B cell (primary cell): Measurements from ENCODE around the gene WWTR1. TPM values are rescaled to one million over a fixed set of nuclear protein-coding genes. Genes with fewer than 3 reads are reported as not detected.

Source experiments
- ATAC-seq: fragments of 200-7000 bp; cut with Tn5 transposase; one replicate; pipeline ENCODE4 v1.10.0; 2021; ENCODE audit warnings: low read depth, mild to moderate bottlenecking, moderate number of reproducible peaks, moderate library complexity
- CTCF ChIA-PET: fragments of 350-600 bp; sonication (Branson Sonifier 250); formaldehyde crosslinking; loops from one replicate; lab custom pipeline; 2021; ENCODE audit warnings: antibody characterized with exemption, inconsistent platforms; lab: Charles Lee
- POLR2A ChIA-PET: fragments of 350-600 bp; sonication (Branson Sonifier 250); formaldehyde crosslinking; loops from one replicate; lab custom pipeline; 2021; ENCODE audit warnings: antibody characterized with exemption; lab: Charles Lee
- DNase-seq: peaks from one replicate; pipeline ENCODE4 v3.0.0; 2013
- H2AFZ ChIP-seq: 2 replicates; pipeline ENCODE4 v1.6.1; 2012; ENCODE audit warnings: mild to moderate bottlenecking, low read depth, low read length; ENCODE audit not compliant: insufficient read depth, poor library complexity, severe bottlenecking
- H3K27ac ChIP-seq, 2 donors: 1 replicate in 1 of 2; 2 replicates in 1 of 2; pipeline ENCODE4 v1.5.1; 2012 to 2013; ENCODE audit warnings: low read length in 2 of 2, mild to moderate bottlenecking in 2 of 2, moderate library complexity in 1 of 2
- H3K27me3 ChIP-seq, 4 experiments: fragments of 200-600 bp in 1 of 4; sonication (generic) in 1 of 4; replicated peaks in 1 of 4; 1 replicate in 2 of 4; 2 replicates in 2 of 4; pipeline versions ENCODE4 v1.6.1 to v1.7.0; 2013 to 2016; ENCODE audit warnings: low read length in 3 of 4, mild to moderate bottlenecking in 2 of 4, mixed read lengths in 1 of 4, moderate library complexity in 1 of 4; ENCODE audit not compliant: insufficient read depth in 4 of 4, control insufficient read depth in 3 of 4; ENCODE audit errors: control extremely low read depth in 1 of 4
- H3K36me3 ChIP-seq, 2 experiments: replicated peaks in 1 of 2; 1 replicate in 1 of 2; 2 replicates in 1 of 2; pipeline versions ENCODE4 v1.6.1 to v1.7.1; 2013; ENCODE audit warnings: low read length in 1 of 2; ENCODE audit not compliant: insufficient read depth in 2 of 2, control insufficient read depth in 1 of 2; ENCODE audit errors: control extremely low read depth in 1 of 2, extremely low read depth in 1 of 2
- H3K4me1 ChIP-seq, 2 donors: fragments of 200-600 bp in 1 of 2; sonication (generic) in 1 of 2; 1 replicate in 1 of 2; 2 replicates in 1 of 2; pipeline versions ENCODE4 v1.5.1 to v1.6.1; 2013 to 2017; ENCODE audit warnings: low read length in 2 of 2; ENCODE audit not compliant: control insufficient read depth in 2 of 2, insufficient read depth in 2 of 2
- H3K4me2 ChIP-seq: replicated peaks from 2 replicates; pipeline ENCODE3; 2012; ENCODE audit warnings: mild to moderate bottlenecking, low read depth, low read length; ENCODE audit not compliant: poor library complexity, severe bottlenecking
- H3K4me3 ChIP-seq, 5 experiments: fragments of 200-600 bp in 1 of 5; sonication (generic) in 1 of 5; 1 replicate in 3 of 5; 2 replicates in 2 of 5; pipeline versions ENCODE4 v1.5.1 to v1.7.0; 2011 to 2016; ENCODE audit warnings: low read length in 4 of 5, mild to moderate bottlenecking in 4 of 5, low read depth in 2 of 5, control low read depth in 1 of 5, moderate library complexity in 1 of 5; ENCODE audit not compliant: insufficient read depth in 1 of 5; ENCODE audit errors: control extremely low read depth in 1 of 5, extremely low read depth in 1 of 5
- H3K79me2 ChIP-seq: fragments of 200-600 bp; sonication (generic); one replicate; pipeline ENCODE4 v1.6.0; 2016; ENCODE audit warnings: low read length; ENCODE audit not compliant: control insufficient read depth, insufficient read depth
- H3K9ac ChIP-seq: fragments of 200-600 bp; sonication (generic); 2 replicates; pipeline ENCODE4 v1.6.1; 2017; ENCODE audit warnings: mild to moderate bottlenecking, low read length, moderate library complexity
- H3K9me3 ChIP-seq, 3 donors: one replicate each; pipeline versions ENCODE4 v1.6.1 to v1.7.1; 2013; ENCODE audit warnings: low read length in 2 of 3; ENCODE audit not compliant: control insufficient read depth in 2 of 3, insufficient read depth in 1 of 3; ENCODE audit errors: control extremely low read depth in 1 of 3
- H4K20me1 ChIP-seq: 2 replicates; pipeline ENCODE4 v1.6.0; 2012; ENCODE audit warnings: mild to moderate bottlenecking, low read length; ENCODE audit not compliant: insufficient read depth, control insufficient read depth, poor library complexity, severe bottlenecking
- H3K27ac Mint-ChIP-seq: one replicate; pipeline ENCODE4 v1.8.0; 2021; ENCODE audit warnings: mixed read lengths
- H3K27me3 Mint-ChIP-seq: one replicate; pipeline ENCODE4 v1.8.0; 2021; ENCODE audit warnings: mixed read lengths
- H3K4me1 Mint-ChIP-seq: one replicate; pipeline ENCODE4 v1.8.0; 2021; ENCODE audit warnings: mixed read lengths
- H3K4me3 Mint-ChIP-seq: one replicate; pipeline ENCODE4 v1.8.0; 2021; ENCODE audit warnings: mixed read lengths
- H3K9me3 Mint-ChIP-seq: one replicate; pipeline ENCODE4 v1.8.0; 2022; ENCODE audit warnings: mixed read lengths; ENCODE audit not compliant: insufficient read depth
- EZH2 ChIP-seq: IDR thresholded peaks from 2 replicates; pipeline ENCODE4 v1.6.1; 2012; ENCODE audit warnings: borderline replicate concordance, low read depth, mild to moderate bottlenecking, moderate library complexity, low read length; ENCODE audit not compliant: insufficient read depth, poor library complexity, severe bottlenecking
- WGBS: methylation state at CpG from one replicate; pipeline ENCODE4 v1.1.5; 2013; ENCODE audit warnings: missing lambda C conversion rate; ENCODE audit not compliant: insufficient coverage; 5-methylcytosine and 5-hydroxymethylcytosine counted together
- intact Hi-C: fragments of 100-400 bp; cut with micrococcal nuclease; formaldehyde crosslinking; loops from one replicate; pipeline ENCODE4 v1.10.0; 2022
- polyA plus RNA-seq: library from polyadenylated mRNA; depleted of rRNA; stranded (reverse); fragments of >200 nt; gene quantifications from 2 replicates; pipeline ENCODE4 v1.2.3, GENCODE V29; 2012
- total RNA-seq, 2 donors: library from RNA; stranded (reverse); fragments of 120-200 nt in 1 of 2; gene quantifications; 1 replicate in 1 of 2; 2 replicates in 1 of 2; pipeline versions ENCODE4 v1.2.3 to v1.2.4, GENCODE V29; 2013 to 2022
- TF ChIP-seq, protein P1 (sequence below): fragments of 200-600 bp; IDR thresholded peaks from one replicate; pipeline ENCODE4 v1.8.0; 2022; ENCODE audit warnings: antibody characterized with exemption, mild to moderate bottlenecking

WWTR1 gene
- total and polyA plus RNA-seq, 2 donors (not counting 1 experiment from before 2014, with no cell fraction given): 0.79 to 2.3 TPM

DNA sequence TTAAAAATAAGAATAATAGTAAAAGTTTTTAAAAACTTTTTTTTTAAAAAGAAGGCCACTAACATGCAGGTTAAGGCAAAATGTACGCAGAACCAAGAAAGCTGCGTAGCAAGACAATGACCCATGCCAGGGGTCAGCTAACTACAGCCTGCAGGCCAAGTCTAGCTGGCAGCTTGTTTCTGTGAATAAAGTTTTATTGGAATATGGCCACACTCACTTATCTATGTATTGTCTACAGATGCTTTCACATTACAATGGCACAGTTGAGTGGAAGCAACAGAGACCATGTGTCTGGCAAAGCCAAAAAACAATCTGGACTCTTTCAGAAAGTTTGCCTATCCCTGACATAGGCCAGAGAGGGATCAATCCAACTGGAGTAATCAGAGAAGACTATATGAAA lies 46.7 kb downstream of the WWTR1 start:
- TF ChIP-seq, protein P1, sequence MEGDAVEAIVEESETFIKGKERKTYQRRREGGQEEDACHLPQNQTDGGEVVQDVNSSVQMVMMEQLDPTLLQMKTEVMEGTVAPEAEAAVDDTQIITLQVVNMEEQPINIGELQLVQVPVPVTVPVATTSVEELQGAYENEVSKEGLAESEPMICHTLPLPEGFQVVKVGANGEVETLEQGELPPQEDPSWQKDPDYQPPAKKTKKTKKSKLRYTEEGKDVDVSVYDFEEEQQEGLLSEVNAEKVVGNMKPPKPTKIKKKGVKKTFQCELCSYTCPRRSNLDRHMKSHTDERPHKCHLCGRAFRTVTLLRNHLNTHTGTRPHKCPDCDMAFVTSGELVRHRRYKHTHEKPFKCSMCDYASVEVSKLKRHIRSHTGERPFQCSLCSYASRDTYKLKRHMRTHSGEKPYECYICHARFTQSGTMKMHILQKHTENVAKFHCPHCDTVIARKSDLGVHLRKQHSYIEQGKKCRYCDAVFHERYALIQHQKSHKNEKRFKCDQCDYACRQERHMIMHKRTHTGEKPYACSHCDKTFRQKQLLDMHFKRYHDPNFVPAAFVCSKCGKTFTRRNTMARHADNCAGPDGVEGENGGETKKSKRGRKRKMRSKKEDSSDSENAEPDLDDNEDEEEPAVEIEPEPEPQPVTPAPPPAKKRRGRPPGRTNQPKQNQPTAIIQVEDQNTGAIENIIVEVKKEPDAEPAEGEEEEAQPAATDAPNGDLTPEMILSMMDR: no peak
- no peak for TF ChIP-seq EZH2
- no peaks in the 10 kb centered on the region for H3K9me3 ChIP-seq
- H3K9ac ChIP-seq: no peak overlapping the region
- 100% methylated on average over 2 of the region's 2 CpGs for WGBS
- no peaks in the 10 kb centered on the region for H3K4me1 Mint-ChIP-seq
- ATAC-seq (no peak), DNase-seq (no peak)
- H3K27me3 ChIP-seq: no peaks in the 10 kb centered on the region
- no peak overlapping the region for H2AFZ ChIP-seq
- H3K4me1 ChIP-seq: no peaks in the 10 kb centered on the region
- H3K79me2 ChIP-seq: no peaks in the 10 kb centered on the region
- H3K4me3 Mint-ChIP-seq: no peak overlapping the region
- H3K27ac ChIP-seq: no peak overlapping the region
- no peaks in the 10 kb centered on the region for H3K36me3 ChIP-seq
- intact Hi-C loops: no loop called here
- POLR2A ChIA-PET: no interaction called here
- no peak overlapping the region for H3K27ac Mint-ChIP-seq
- CTCF ChIA-PET: no interaction called here
- H4K20me1 ChIP-seq: no peaks in the 10 kb centered on the region
- H3K4me2 ChIP-seq: no peak overlapping the region
- no peaks in the 10 kb centered on the region for H3K9me3 Mint-ChIP-seq
- peaks cover 13% of the 10 kb centered on the region for H3K27me3 Mint-ChIP-seq
- H3K4me3 ChIP-seq: no peak overlapping the region

DNA sequence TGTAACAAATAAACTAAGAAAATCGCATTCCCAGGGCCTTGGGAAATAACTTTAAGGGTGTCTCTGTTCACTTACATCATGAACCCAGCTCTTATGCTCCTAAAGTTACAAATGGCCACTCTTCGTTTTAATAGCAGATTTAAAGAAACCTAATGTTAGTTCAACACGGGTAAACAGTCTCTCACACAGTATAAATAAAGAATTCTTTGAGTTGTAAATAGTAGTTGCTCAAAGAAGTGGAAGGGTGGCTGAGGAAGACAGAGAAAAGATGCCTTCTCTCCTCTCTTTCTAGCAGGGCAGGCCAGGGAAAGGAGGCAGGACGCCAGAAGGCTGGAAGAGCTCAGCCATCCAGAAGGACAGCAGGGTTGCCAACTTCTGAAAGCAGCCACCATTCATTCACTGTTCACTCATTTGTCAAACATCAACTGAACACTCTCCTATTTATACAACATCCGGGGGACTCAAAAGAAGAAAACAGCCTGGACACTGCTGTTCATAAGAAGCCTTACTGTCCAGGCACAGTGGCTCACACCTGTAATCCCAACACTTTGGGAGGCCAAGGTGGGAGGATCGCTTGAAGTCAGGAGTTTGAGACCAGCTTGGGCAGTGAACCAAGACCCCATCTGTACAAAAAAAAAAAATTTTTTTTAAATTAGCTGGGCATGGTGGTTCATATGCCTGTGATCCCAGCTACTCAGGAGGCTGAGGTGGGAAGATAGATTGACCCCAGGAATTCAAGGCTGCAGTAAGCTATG lies 47.3 kb downstream of the WWTR1 start:
- H3K27ac ChIP-seq: no peak overlapping the region
- H3K4me1 ChIP-seq: no peaks in the 10 kb centered on the region
- intact Hi-C loops: no loop called here
- WGBS: no CpG with 5 or more reads among the region's 6 CpGs
- CTCF ChIA-PET: no interaction called here
- H3K4me3 ChIP-seq: no peak overlapping the region
- Mint-ChIP-seq H3K27me3 (peaks cover 11% of the 10 kb centered on the region), H3K27ac (no peak overlapping the region), H3K4me1 (no peaks in the 10 kb centered on the region), H3K4me3 (no peak overlapping the region), H3K9me3 (no peaks in the 10 kb centered on the region)
- H3K27me3 ChIP-seq: no peaks in the 10 kb centered on the region
- H3K9me3 ChIP-seq: no peaks in the 10 kb centered on the region
- no peak for TF ChIP-seq EZH2
- TF ChIP-seq, protein P1: no peak
- H3K4me2 ChIP-seq: no peak overlapping the region
- no peak overlapping the region for H2AFZ ChIP-seq
- ATAC-seq: no peak
- no peaks in the 10 kb centered on the region for H3K36me3 ChIP-seq
- no peak overlapping the region for H3K9ac ChIP-seq
- H3K79me2 ChIP-seq: no peaks in the 10 kb centered on the region
- no peak for DNase-seq
- H4K20me1 ChIP-seq: no peaks in the 10 kb centered on the region
- POLR2A ChIA-PET: no interaction called here
